ENCODE measurements around the gene SOS1. TPM values are rescaled to one million over a fixed set of nuclear protein-coding genes. Genes with fewer than 3 reads are reported as not detected.

SOS1 gene
- total RNA-seq, 1 experiment from 2014 or later = 28.4 TPM

DNA sequence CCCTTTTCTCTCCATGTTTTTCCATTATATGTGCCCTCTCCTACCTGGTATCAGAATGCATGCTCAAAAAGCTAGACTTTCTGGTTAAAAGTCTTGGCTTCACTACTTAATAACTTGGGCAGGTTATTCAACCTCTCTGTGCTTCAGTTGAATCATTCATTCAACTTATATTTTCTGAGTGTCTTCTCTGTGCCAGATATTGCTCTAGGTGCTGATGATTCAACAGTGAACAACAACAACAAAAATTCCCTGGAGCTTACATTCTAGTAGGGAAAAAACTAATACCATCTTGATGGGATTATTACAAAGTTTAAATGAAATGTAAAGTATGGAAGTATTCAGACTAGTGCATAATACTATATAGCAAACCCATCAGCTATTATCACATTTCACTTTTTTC, 55.2 kb downstream of the SOS1 start:
- H3K27ac Mint-ChIP-seq = 0 out of 2 replicates have a peak overlapping the region, but pooled peaks have one; percentile 3
- no peaks in the 10 kb centered on the region for H3K27me3 Mint-ChIP-seq (ENCODE audit: low read depth)
- CTCF ChIA-PET = no interaction called here
- no peak for DNase-seq (ENCODE audit: low spot score)
- POLR2A ChIA-PET = no interaction called here
- ATAC-seq = no peak
- H3K4me1 Mint-ChIP-seq = peaks cover 10% of the 10 kb centered on the region
- no peak overlapping the region for H3K4me3 Mint-ChIP-seq
- TF ChIP-seq, protein P1, sequence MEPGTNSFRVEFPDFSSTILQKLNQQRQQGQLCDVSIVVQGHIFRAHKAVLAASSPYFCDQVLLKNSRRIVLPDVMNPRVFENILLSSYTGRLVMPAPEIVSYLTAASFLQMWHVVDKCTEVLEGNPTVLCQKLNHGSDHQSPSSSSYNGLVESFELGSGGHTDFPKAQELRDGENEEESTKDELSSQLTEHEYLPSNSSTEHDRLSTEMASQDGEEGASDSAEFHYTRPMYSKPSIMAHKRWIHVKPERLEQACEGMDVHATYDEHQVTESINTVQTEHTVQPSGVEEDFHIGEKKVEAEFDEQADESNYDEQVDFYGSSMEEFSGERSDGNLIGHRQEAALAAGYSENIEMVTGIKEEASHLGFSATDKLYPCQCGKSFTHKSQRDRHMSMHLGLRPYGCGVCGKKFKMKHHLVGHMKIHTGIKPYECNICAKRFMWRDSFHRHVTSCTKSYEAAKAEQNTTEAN (CRISPR knock-in tag; IDR thresholded peaks at IDR 0.05) = no peak
- TF ChIP-seq, protein P2, sequence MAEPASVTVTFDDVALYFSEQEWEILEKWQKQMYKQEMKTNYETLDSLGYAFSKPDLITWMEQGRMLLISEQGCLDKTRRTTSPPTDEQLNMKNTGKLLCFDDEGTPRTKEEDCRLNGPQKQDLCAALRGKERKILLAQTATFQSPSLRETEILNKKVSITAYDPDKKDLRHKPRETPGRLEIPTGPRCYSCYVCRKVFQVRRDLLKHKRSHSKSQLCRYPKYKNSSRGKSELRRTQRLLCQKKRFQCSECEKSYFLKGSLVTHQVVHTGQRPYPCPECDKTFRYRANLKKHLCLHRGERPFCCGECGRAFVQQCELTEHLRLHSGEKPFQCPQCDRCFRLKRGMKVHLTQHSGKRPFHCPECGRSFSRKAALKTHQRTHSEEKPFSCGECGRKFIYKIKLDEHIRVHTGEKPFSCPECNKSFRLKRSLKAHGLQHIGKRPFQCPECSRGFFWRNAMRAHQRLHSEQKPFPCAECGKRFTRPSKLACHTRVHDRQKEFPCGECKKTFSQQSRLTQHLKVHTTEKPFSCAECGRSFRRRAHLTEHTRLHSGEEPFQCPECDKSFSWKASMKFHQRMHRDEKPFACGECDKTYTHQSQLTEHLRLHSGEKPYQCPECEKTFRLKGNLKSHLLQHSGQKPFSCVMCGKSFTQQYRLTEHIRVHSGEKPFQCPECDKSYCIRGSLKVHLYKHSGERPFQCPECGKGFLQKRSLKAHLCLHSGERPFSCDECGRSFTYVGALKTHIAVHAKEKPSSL (CRISPR knock-in tag; conservative IDR thresholded peaks at IDR 0.05) = no peak
- TF ChIP-seq, protein P3, sequence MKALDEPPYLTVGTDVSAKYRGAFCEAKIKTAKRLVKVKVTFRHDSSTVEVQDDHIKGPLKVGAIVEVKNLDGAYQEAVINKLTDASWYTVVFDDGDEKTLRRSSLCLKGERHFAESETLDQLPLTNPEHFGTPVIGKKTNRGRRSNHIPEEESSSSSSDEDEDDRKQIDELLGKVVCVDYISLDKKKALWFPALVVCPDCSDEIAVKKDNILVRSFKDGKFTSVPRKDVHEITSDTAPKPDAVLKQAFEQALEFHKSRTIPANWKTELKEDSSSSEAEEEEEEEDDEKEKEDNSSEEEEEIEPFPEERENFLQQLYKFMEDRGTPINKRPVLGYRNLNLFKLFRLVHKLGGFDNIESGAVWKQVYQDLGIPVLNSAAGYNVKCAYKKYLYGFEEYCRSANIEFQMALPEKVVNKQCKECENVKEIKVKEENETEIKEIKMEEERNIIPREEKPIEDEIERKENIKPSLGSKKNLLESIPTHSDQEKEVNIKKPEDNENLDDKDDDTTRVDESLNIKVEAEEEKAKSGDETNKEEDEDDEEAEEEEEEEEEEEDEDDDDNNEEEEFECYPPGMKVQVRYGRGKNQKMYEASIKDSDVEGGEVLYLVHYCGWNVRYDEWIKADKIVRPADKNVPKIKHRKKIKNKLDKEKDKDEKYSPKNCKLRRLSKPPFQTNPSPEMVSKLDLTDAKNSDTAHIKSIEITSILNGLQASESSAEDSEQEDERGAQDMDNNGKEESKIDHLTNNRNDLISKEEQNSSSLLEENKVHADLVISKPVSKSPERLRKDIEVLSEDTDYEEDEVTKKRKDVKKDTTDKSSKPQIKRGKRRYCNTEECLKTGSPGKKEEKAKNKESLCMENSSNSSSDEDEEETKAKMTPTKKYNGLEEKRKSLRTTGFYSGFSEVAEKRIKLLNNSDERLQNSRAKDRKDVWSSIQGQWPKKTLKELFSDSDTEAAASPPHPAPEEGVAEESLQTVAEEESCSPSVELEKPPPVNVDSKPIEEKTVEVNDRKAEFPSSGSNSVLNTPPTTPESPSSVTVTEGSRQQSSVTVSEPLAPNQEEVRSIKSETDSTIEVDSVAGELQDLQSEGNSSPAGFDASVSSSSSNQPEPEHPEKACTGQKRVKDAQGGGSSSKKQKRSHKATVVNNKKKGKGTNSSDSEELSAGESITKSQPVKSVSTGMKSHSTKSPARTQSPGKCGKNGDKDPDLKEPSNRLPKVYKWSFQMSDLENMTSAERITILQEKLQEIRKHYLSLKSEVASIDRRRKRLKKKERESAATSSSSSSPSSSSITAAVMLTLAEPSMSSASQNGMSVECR (CRISPR knock-in tag; IDR thresholded peaks at IDR 0.05; ENCODE audit: borderline replicate concordance) = no peak
- TF ChIP-seq, protein P4, sequence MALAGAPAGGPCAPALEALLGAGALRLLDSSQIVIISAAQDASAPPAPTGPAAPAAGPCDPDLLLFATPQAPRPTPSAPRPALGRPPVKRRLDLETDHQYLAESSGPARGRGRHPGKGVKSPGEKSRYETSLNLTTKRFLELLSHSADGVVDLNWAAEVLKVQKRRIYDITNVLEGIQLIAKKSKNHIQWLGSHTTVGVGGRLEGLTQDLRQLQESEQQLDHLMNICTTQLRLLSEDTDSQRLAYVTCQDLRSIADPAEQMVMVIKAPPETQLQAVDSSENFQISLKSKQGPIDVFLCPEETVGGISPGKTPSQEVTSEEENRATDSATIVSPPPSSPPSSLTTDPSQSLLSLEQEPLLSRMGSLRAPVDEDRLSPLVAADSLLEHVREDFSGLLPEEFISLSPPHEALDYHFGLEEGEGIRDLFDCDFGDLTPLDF (CRISPR knock-in tag; IDR thresholded peaks at IDR 0.05) = no peak
- TF ChIP-seq, protein P5, sequence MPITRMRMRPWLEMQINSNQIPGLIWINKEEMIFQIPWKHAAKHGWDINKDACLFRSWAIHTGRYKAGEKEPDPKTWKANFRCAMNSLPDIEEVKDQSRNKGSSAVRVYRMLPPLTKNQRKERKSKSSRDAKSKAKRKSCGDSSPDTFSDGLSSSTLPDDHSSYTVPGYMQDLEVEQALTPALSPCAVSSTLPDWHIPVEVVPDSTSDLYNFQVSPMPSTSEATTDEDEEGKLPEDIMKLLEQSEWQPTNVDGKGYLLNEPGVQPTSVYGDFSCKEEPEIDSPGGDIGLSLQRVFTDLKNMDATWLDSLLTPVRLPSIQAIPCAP (CRISPR knock-in tag; IDR thresholded peaks at IDR 0.05) = no peak
- no peak for TF ChIP-seq NFATC4 (CRISPR knock-in tag; IDR thresholded peaks at IDR 0.05)
- TF ChIP-seq, protein P6, sequence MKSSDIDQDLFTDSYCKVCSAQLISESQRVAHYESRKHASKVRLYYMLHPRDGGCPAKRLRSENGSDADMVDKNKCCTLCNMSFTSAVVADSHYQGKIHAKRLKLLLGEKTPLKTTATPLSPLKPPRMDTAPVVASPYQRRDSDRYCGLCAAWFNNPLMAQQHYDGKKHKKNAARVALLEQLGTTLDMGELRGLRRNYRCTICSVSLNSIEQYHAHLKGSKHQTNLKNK (CRISPR knock-in tag; IDR thresholded peaks at IDR 0.05) = no peak
- TF ChIP-seq ZNF396 (CRISPR knock-in tag; IDR thresholded peaks at IDR 0.05; ENCODE audit: borderline replicate concordance) = no peak
- no peak for TF ChIP-seq RORB (CRISPR knock-in tag; IDR thresholded peaks at IDR 0.05)
- TF ChIP-seq GRHL2 (CRISPR knock-in tag; IDR thresholded peaks at IDR 0.05; ENCODE audit: insufficient replicate concordance, severe bottlenecking) = no peak
- TF ChIP-seq, protein P7, sequence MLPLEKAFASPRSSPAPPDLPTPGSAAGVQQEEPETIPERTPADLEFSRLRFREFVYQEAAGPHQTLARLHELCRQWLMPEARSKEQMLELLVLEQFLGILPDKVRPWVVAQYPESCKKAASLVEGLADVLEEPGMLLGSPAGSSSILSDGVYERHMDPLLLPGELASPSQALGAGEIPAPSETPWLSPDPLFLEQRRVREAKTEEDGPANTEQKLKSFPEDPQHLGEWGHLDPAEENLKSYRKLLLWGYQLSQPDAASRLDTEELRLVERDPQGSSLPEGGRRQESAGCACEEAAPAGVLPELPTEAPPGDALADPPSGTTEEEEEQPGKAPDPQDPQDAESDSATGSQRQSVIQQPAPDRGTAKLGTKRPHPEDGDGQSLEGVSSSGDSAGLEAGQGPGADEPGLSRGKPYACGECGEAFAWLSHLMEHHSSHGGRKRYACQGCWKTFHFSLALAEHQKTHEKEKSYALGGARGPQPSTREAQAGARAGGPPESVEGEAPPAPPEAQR (CRISPR knock-in tag; IDR thresholded peaks at IDR 0.05) = no peak
- TF ChIP-seq RELA (CRISPR knock-in tag; IDR thresholded peaks at IDR 0.05; ENCODE audit: borderline replicate concordance) = no peak
- no peak for TF ChIP-seq FOXP1 (CRISPR knock-in tag; IDR thresholded peaks at IDR 0.05; ENCODE audit: borderline replicate concordance)
- no peak for TF ChIP-seq ZNF121 (CRISPR knock-in tag; IDR thresholded peaks at IDR 0.05)
- no peak for TF ChIP-seq ESRRA (CRISPR knock-in tag; IDR thresholded peaks at IDR 0.05; ENCODE audit: borderline replicate concordance)
- TF ChIP-seq, protein P8, sequence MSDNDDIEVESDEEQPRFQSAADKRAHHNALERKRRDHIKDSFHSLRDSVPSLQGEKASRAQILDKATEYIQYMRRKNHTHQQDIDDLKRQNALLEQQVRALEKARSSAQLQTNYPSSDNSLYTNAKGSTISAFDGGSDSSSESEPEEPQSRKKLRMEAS (CRISPR knock-in tag; IDR thresholded peaks at IDR 0.05) = no peak
- H3K36me3 Mint-ChIP-seq = 0 out of 2 replicates have a peak, but pooled peaks cover 2% of the 10 kb centered on the region
- no peaks in the 10 kb centered on the region for H3K9me3 Mint-ChIP-seq

All from WTC11 (cell line).